ENCODE results near the gene ABHD6. TPM values are rescaled to one million over a fixed set of nuclear protein-coding genes. Genes with fewer than 3 reads are reported as not detected.
A peak's percentile ranks its signal among the peaks of the same experiment; 100 is the strongest.
"Not testable (repeated sequence)": the region's sequence is repeated elsewhere in the genome, so short reads cannot be mapped to it uniquely, and the experiment has no call there.

Gene ABHD6
- total RNA-seq, 1 donor from 2014 or later, result 11.7 TPM

- DNase-seq, result not testable (repeated sequence)
Measured at GRCh38 chr3:58242860-58243259, 5.3 kb downstream of the ABHD6 start.

- no peak for DNase-seq
Measured at GRCh38 chr3:58243976-58244585, 6.5 kb downstream of the ABHD6 start.

GRCh38 chr3:58246148-58247047 lies 8.8 kb downstream of the ABHD6 start:
- no peak for DNase-seq

GRCh38 chr3:58249358-58250092 lies 11.9 kb downstream of the ABHD6 start:
- no peak for DNase-seq

GRCh38 chr3:58250093-58250707 lies 12.6 kb downstream of the ABHD6 start:
- no peak for DNase-seq

- no peak for DNase-seq
Measured at GRCh38 chr3:58251631-58252035, 14.0 kb downstream of the ABHD6 start.

- no peak for DNase-seq
Measured at GRCh38 chr3:58254144-58254543, 16.6 kb downstream of the ABHD6 start.

GRCh38 chr3:58256061-58256460 lies 18.5 kb downstream of the ABHD6 start:
- no peak for DNase-seq

GRCh38 chr3:58256511-58256910 lies 18.9 kb downstream of the ABHD6 start:
- DNase-seq, result no peak

- no peak for DNase-seq
Measured at GRCh38 chr3:58258392-58259055, 20.9 kb downstream of the ABHD6 start.

GRCh38 chr3:58260261-58260731 lies 22.7 kb downstream of the ABHD6 start:
- DNase-seq, result no peak

- DNase-seq, result no peak
Measured at GRCh38 chr3:58260733-58261132, 23.1 kb downstream of the ABHD6 start.

GRCh38 chr3:58261954-58262666 lies 24.5 kb downstream of the ABHD6 start:
- no peak for DNase-seq

- peak; percentile 25 for DNase-seq
Measured at GRCh38 chr3:58266577-58266976, 29.0 kb downstream of the ABHD6 start.

GRCh38 chr3:58267543-58267942 lies 30.0 kb downstream of the ABHD6 start:
- DNase-seq, result not testable (repeated sequence)

- no peak for DNase-seq
Measured at GRCh38 chr3:58269356-58269755, 31.8 kb downstream of the ABHD6 start.

GRCh38 chr3:58270485-58270884 lies 32.9 kb downstream of the ABHD6 start:
- no peak for DNase-seq

- no peak for DNase-seq
Measured at GRCh38 chr3:58271901-58272501, 34.4 kb downstream of the ABHD6 start.

GRCh38 chr3:58272891-58273290 lies 35.3 kb downstream of the ABHD6 start:
- no peak for DNase-seq

- DNase-seq, result not testable (repeated sequence)
Measured at GRCh38 chr3:58273362-58273761, 35.8 kb downstream of the ABHD6 start.
